GM19023 (cell line): ENCODE data around the gene IP6K3.

Experiments
- ATAC-seq: cut with Tn5 transposase; IDR thresholded peaks from one replicate; pipeline ENCODE4 v1.9.1; 2021; ENCODE audit warnings: mild to moderate bottlenecking, moderate library complexity; ENCODE audit not compliant: unreplicated experiment

Gene IP6K3

DNA sequence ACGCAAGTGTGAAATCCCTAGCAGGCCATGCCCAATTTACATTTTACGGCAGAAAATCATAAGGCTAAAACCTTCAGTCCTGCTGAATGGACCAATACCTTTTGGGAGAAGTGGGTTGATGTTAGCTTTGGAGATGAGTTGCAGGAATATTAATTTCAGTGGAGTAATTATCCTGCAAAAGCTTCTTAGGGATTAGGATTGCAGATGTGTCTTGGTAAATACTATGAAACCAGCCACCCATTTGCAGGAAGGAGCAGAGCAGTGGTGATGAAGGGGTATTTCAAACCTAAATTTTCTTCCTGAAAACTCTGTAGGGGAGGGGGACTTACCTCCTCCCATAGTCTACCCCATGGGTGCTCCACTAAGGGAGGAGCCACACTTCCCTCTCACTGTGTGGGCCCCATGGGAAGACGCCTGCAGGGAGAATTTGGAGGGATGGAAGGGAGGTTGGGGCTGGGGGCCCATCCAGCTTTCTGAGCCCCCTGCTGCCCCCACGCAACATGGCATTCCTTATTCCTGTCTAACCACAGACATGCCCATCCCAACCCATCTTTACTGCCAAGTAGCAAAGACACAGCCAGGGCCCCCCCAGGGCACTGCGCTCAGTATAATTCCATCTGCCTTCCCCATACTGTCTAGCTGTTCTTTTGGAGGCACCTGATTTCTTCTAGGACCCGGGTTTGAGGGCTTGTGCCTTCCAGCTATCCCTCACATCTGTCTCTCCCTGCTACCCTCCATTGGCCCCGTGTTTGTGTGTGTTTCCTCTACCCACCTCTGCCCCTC lies 20.6 kb downstream of the IP6K3 start:
- ATAC-seq, result no peak

DNA sequence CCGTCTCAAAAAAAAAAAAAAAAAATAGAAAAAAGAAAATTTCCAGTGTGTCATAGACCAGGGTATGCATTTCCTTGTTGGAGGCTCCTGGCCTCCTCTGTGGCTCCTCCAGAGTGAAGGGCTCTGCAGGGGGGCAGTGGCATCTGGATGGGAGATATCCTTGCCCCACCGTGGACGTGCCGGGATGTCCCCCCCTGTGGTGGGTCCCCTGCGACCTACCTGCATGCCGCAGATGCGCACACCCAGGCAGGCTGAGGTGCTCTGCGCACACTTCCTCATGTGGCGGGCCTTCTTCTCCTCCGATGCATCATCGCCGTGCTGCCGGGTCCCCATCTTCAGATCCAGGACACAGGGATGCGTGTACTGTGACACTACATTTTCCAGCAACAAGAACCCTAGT lies 21.5 kb downstream of the IP6K3 start:
- ATAC-seq, result no peak

DNA sequence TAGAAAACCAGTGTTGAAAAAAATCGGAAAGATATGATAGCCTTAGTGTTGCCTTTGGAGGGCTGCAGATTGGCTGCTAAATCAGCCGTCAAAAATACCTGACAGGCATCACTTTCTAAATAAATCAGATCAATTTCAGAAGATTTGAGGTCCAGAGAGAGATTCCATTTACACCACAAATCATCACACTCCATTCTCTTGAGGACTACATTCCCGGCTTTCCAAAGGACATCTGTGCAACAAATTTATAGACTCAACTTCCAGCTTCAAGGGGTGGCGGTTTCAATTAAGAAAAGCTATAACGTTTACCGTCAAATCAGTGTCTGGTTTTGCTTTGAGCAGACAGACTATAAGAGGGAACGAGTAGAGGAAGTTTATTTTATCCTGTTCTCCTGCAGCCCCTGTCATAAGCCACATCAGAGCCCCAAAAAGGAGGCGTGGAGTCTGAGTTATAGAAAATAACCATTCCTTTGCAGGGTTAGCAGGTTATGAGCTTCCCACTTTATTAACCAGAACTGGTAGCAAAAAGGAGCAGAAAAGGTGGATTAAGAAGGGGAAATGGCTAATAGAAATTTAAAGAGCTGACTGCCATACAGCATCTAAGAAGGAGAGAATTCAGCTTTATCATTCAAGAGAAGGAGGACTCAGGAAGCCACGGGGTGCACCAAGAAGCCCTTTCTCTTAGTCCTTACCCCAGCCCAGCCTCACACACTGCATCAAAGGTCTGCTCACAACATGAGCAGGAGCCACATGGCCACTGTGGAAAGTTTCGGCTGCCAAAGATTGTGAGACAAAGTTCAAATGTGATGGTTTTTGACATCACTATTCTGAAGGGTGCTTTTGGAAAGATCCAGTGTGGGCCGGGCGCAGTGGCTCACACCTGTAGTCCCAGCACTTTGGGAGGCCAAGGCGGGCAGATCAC lies 22.3 kb downstream of the IP6K3 start:
- ATAC-seq, result no peak

DNA sequence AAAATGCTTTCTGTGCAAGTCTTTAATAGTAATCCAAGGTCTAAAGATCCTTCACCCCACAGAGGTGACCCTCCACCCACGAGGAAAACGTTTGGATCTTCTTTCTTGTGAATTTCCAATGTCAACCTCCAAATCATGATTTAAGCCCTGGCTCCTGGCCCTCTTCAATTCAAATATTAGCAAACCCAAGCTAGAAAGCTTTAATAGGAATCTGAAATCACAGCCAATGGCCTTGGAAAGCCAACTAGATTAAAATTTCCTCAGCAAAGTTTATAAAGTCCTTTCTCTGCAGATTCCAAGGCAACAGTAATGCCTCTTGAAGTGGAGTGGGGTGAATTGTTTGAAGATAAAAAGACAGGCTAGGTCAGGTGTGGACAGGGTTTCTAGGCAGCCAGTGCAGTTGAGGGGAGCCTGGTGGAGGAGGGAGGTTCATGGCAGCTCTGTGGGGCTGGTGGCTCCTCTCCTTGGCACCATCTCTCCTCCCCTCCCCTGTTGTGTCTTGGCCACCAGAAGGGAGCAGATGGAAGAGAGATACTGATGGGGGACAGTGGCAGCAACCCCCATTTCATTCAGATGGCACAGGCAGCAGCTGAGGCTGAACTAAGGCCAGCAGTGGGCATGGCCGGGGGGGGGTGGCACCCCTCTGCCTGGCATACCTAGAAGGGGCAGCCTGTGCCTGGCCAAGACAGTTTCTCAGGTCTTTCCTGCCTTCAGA lies 23.2 kb downstream of the IP6K3 start:
- ATAC-seq, result no peak

DNA sequence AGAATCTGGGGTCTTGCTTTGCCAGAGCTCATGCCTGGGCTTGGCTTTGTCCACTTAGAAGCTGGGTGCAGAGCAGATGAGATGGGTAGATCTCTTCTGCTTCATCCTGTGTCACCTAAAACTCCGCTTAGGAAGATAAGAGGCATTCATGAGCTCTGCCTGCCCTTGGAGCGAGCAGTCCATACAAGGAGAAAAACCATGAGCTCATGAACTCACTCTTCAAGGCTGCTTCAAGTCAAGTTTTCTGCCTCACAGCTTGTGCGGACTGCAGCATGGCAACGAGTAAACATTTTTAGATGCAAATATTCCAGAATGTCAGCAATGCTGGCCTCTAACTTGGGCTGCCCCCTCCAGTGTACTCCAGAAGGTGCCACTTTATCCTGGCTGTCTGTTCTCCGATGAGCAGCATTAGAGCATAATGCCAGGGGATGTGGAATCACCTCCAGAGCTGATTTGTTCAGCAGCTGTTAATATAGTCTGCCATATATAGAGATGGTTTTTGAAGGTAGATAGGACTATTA lies 24.5 kb downstream of the IP6K3 start:
- ATAC-seq, result no peak

DNA sequence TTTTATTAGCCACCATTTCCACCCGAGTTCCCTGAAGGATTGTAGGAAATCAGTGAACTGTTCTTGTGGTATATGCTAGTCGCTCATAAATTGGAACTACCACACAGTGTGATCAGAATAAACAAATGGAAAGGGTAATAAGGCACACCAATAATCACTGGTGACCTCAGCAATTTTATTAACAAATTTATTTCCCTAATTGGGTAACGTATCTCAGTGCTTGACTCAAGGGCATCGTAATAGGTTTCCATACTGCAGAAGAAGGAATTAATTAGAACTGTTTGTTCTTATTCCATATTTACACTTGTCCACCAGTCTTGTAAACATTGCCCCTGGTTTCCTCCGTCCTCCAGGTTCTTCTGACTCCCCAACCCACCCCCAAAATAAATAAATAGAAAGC lies 25.2 kb downstream of the IP6K3 start:
- ATAC-seq, result no peak

DNA sequence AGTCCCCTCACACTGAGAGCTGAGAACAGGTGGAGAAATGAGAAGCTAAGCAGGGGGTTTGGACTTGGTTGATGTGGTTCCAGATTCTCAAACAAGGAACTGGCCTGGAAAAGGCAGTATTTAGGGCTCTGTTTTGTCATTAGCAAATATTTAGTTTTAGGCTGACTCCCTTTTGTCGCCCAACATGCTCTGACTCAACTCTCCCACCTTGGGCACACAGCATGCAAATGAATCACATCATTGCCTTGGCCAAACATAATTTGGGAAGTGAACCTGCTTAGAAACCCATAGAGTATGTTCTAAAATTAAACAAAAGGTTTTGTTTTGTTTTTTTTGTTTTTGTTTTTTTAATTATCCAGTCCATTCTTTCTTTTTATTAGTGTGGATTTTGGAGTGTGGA lies 25.7 kb downstream of the IP6K3 start:
- no peak for ATAC-seq

DNA sequence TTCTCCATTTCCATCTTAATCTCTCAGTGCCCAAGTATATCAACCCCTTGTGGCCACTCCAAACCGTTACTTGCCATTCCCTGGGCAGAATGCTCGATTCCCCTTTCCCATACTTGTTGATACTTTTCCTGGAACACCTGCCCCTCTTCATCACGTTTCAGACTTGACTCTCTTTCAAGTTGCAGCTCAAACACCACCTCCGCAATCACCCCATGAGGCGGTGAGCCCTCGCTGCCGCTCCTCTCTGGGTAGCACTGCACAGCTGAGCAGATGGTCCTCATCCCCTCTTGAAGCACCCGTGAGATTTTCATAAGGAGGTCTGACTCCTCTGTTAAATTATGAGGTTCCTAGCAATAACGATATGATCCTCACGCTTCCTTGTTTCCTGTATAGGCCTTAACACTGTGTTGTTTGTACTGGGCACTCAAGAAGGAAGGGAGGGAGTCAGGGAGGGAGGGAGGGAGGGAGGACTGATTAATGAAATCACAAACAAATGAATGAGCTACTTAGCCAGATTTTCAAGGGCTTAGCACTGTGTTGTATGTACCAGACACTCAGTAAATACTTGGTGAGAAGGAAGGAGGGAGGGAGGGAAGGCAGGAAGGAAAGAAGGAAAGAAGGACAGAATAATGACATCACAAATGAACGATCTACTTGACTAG lies 27.2 kb downstream of the IP6K3 start:
- ATAC-seq, result no peak

DNA sequence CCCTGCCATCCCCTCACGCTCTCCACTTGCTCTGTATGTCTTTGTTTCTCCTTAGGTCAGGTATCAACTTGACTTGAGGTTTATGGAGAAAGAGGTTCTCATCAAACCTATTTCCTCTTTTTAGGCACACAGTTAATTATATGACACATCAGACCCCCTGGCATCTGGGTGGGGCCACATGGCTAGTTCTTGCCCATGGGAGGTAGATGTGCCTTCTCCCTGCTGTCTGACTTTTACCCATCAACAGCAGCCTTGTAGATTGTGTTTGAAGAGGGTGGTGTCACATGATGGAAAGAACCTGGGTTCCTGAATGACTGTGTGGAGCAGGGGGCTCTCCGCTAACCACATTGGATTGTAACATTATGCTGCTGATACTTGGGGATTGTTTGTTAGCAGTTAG lies 28.0 kb downstream of the IP6K3 start:
- no peak for ATAC-seq

DNA sequence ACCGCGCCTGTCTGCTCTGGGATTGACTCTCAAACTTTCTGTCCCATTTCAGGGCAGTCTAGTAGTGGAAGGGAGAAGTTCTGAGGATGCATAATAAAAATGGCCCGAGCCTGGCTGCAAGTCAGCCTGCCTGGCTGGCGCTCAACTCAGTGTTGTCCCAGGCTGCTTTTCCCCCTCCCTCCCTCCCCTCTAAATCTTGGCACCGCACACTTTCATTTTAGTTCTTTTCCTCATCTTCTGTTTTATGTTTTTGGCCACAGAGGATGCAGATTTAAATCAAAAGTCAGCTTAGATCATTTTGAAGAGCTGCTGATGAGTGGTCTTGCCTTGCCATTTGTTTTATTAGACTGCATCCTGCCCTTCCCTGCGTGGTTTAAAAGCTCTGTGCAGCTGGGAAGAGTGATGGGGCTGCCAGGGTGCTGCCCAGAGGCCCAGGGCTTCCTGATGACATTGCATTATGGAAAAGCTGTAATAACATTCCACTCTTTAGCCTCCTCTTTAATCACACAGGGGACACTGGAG lies 28.7 kb downstream of the IP6K3 start:
- ATAC-seq, result no peak

DNA sequence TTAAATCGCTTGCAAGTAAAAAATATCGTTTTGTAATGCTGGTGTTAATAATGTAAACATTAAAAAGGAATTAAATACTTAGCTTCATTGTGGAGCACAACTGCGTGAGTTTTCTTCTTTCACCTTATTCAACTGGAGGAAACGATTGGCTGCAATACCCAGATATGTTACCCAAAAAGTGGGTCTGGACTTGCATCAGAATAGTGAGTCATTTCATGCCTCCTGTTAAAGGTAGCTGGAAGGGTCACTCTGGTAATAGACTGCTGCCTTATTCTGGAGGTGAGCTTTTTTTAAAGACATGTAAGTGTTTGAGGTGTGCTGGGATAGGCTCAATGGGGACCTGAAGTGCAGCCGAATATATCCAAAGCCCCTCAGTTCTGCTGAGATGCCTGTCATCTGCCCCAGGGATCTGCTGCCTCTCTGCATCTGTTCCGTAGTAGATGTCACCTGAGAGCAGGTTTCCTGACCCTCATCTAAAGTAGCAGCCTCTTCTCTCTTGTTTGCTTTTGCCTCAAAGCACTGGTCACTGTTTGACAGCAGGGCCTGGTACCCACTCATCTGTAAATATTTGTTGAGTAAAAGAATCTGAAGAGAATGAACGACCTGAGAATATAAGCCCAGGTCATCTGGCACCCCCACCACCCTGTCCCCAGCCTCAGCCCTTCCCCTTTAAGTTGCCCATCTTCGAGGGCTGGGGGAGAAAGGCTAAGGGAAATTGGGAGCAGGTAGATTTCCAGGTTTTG lies 29.6 kb downstream of the IP6K3 start:
- ATAC-seq, result no peak

DNA sequence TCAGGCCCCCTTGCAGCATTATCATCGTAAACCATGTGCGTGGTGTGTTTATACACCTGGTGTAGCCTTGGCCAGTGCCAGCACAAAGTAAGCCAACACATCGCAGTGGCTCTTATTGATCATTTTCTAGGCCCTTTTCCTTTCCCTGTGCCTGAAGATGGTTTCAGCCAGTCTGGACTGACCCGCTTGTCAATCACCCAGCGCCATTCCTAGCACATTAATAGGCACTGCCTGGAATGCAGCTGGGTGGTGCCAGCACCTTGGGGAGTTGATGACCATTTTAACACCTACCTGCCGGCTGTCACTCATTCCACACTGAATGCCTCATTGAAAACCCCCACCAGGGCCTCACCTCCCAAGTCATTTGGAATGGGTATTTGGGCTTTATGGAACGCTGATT lies 30.3 kb downstream of the IP6K3 start:
- no peak for ATAC-seq

DNA sequence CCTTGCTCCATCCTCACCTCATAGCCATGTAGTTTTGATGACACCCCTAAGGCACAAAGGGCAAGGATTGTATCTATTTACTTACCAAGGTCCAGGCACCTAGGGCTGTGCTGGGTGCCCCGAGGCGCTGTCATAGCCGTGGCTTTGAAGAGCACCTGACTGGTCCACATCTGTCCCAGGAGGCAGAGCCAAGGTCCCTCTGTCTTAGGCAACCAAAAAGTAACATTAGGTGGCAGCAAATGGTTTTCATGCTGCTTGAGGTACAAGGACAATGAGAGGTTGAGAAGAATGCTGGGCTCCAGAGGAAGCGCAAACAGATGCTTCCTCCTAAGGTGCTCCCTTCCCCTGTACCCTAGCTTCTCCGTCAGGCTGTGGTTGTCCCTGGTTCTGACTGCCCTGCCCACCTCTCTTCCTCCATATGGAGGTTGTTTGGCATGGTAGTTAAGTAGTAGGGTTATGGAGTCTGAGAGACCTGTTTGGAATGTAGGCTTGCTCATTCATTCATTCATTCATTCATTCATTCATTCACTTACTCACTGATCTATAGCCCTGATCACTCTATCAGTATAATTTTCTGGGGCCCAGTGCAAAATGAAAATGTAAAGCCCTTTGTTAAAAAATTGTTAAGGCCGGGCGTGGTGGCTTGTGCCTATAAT lies 32.2 kb downstream of the IP6K3 start:
- no peak for ATAC-seq

DNA sequence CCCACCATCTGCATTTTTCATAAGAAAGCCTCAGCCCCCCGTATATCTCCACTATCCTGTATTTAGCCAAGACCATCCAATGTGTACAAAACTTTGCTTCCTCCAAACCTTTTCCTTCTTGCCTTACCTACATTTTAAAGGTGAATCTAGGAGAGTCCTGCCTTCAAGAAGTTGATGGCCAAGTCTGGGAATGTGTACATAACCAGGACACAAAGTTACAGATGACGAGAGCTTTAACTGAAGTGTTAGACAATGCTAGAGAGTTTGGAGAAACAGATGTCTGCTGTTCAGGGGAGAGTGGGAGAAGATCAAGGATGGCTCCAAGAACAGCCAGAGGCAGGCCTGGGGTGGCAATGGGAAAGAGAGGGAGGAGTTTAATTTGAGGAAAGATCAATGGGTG lies 32.9 kb downstream of the IP6K3 start:
- no peak for ATAC-seq

DNA sequence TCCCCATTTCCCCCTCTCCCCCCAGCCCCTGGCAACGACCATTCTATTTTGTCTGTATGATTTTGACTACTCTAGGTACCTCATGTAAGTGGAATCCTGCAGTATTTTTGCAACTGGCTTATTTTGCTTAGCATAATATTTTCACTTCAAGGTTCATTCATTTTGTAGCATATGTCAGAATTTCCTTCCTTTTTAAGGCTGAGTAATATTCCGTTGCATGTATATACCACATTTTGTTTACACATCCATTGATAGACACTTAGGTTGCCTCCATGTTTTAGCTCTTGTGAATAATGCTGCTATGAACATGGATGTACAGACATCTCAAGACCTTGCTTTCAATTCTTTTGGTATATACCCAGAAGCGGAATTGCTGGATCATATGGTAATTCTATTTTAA lies 33.8 kb downstream of the IP6K3 start:
- no peak for ATAC-seq

DNA sequence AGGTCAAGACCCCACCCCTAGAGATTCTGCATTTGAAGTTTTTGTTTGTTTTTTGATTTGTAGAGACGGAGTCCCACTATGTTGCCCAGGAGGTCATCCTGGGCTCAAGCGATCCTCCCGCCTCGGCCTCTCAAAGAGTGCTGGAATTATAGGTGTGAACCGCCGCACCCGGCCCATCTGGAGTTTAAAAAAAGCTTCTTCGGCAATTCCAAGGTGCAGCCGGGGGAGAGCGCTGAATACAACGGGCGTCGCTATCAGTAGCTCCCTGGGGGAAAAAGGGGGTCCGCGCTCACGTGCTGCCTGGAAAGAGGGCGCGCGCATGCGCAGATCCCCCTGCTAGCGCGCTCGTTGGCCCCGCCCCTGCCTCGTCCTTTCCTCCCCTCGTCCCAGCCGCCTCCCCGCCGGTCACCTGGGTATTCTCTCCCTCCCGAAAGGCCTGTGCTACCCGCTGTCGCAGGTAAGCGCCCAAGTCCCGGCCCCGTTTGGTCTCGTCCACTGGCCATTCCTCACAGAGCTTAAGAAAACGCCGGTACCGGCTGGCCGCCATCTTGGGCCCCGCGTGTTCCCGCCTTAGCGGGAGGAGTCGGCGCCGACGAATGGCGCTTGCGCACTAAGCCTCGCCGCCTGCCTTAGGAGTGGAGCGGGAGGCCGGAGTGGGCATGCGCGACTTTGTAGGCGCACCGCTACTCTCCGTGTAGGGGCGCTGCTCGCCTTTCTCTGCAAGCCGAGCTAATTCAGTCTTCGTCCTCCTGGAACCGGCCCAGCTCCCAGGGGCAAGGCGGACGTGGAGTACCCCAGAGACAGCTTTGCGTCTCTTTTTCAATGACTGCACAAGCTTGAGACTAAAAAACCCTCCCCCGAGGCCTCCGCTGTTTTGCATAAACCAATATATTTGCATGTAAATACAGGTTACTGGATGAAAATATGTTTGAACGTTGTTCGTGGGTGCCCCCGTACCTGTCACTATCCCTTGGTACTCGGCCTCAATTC lies 35.3 kb downstream of the IP6K3 start, which contains the start of gene UQCC2:
TSS of gene UQCC2 (minus strand) at position 561 of the 990 bp plus-strand sequence. CDS start at position 547, 14 bp downstream.
- peak; percentile 90 for ATAC-seq

DNA sequence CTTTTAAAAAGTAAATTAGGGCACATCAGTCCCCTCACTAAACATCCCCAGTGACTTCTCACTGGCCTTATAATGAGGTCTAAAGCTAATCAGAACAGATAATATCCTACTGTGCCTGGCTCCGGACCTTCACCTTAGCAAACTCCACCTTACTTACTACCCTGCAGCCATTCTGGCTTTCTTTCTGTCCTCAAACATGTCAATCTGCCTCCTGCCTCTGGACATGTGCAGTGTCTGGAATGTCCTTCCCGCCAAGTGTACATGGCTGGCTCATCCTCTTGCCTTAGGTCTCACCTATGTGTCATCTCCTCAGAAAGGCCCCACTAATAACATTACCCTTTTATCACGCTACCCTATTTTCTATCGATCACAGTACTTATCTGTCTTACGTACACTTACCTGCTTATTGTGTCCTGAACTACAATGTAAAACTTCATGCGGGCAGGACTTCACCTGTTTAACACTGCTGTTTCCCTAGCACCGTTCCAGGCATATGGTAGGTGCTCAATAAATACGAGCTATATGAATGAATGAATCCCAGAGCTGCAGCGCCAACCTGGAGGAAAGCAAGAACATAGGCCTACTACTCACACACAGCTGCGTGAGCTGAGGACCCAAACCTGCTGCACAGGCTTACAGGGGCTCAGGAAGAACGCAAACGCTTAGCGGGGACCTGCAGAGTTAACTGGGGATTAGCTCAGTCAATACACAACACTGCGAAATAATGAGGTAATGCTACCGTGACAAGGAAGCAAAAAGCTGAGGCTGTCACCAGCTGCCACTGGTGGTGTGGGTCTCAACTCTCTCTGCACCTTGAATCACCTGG lies 36.2 kb downstream of the IP6K3 start:
- no peak for ATAC-seq
